K562 (cell line): ENCODE data around the gene RABGAP1L. TPM values are rescaled to one million over a fixed set of nuclear protein-coding genes. Genes with fewer than 3 reads are reported as not detected.

Experiments
- ATAC-seq: fragments of 200-7000 bp; cut with Tn5 transposase; 3 replicates; pipeline ENCODE4 v1.9.1; 2020; ENCODE audit warnings: moderate library complexity
- BruUV-seq: library from RNA; stranded (reverse); fragments of 400-500 nt; replicated peaks from 2 replicates; lab custom pipeline; 2021; lab: Mats Ljungman, UMichigan
- CTCF ChIA-PET: fragments of 300-600 bp; formaldehyde crosslinking; extraction: SDS; loops from one replicate; lab custom pipeline; 2021; ENCODE audit warnings: low intra/inter-chr PET ratio; lab: Yijun Ruan, JAX
- POLR2A ChIA-PET: fragments of 300-600, 350-650 bp; sonication (Branson Sonifier 250); formaldehyde crosslinking; extraction: SDS; loops from one replicate; lab custom pipeline; 2021; ENCODE audit warnings: antibody characterized with exemption, inconsistent platforms; lab: Yijun Ruan, JAX
- DNase-seq, 4 experiments: peaks; one replicate each; pipeline versions ENCODE4 v3.0.0 to v3.0.0-alpha.2; 2011 to 2018; ENCODE audit warnings: low spot score in 3 of 4, mixed read lengths in 3 of 4; ENCODE audit errors: extremely low read depth in 1 of 4
- FAIRE-seq: peaks from 2 replicates; lab custom pipeline; 2011; peaks lifted over from hg19 to GRCh38; lab: Jason Lieb, UNC
- H2AFZ ChIP-seq: 2 replicates; pipeline ENCODE4 v1.6.0; 2011; ENCODE audit warnings: low read depth, low read length, control low read depth, inconsistent platforms
- H3K27ac ChIP-seq: fragments of 200-600 bp; 3 replicates; pipeline ENCODE4 v1.8.0; 2011; ENCODE audit warnings: low read depth, mild to moderate bottlenecking, control low read depth, inconsistent platforms, low read length, moderate library complexity, mixed read lengths; ENCODE audit errors: extremely low read depth
- H3K27me3 ChIP-seq, 2 experiments: fragments of 300-600 bp in 1 of 2; 2 replicates in 1 of 2; 3 replicates in 1 of 2; pipeline versions ENCODE4 v1.6.0 to v1.8.0; 2011; ENCODE audit warnings: inconsistent platforms in 2 of 2, low read length in 2 of 2, mild to moderate bottlenecking in 1 of 2, mixed read lengths in 1 of 2, moderate library complexity in 1 of 2; ENCODE audit not compliant: control insufficient read depth in 2 of 2, insufficient read depth in 2 of 2
- H3K36me3 ChIP-seq: fragments of 300-600 bp; 3 replicates; pipeline ENCODE4 v1.8.0; 2011; ENCODE audit warnings: mild to moderate bottlenecking, low read length, inconsistent platforms; ENCODE audit not compliant: control insufficient read depth, insufficient read depth
- H3K4me1 ChIP-seq, 2 experiments: fragments of 200-600 bp in 1 of 2; replicated peaks in 1 of 2; 2 replicates in 1 of 2; 3 replicates in 1 of 2; pipeline versions ENCODE4 v1.5.1 to v1.8.0; 2011; ENCODE audit warnings: inconsistent platforms in 2 of 2, low read length in 2 of 2, mild to moderate bottlenecking in 1 of 2, mixed read lengths in 1 of 2, moderate library complexity in 1 of 2; ENCODE audit not compliant: control insufficient read depth in 2 of 2, insufficient read depth in 2 of 2
- H3K4me2 ChIP-seq: 2 replicates; pipeline ENCODE4 v1.6.1; 2011; ENCODE audit warnings: low read length, control low read depth, inconsistent platforms, mixed read lengths; ENCODE audit not compliant: insufficient read depth
- H3K4me3 ChIP-seq: fragments of 200-600 bp; sonication (generic), shearing (Covaris generic); 2 replicates; pipeline ENCODE4 v1.5.1; 2016; ENCODE audit warnings: control low read depth, inconsistent platforms
- H3K79me2 ChIP-seq: fragments of 200-600 bp; 3 replicates; pipeline ENCODE4 v1.8.0; 2011; ENCODE audit warnings: low read length, inconsistent platforms; ENCODE audit not compliant: control insufficient read depth, insufficient read depth
- H3K9ac ChIP-seq, 2 experiments: 2 replicates each; pipeline versions ENCODE4 v1.6.0 to v1.6.1; 2011; ENCODE audit warnings: low read depth in 2 of 2, low read length in 2 of 2, control low read depth in 1 of 2, inconsistent platforms in 1 of 2, mild to moderate bottlenecking in 1 of 2, mixed read lengths in 1 of 2; ENCODE audit not compliant: insufficient read depth in 1 of 2
- H3K9me1 ChIP-seq: one replicate; pipeline ENCODE4 v1.6.0; 2011; ENCODE audit warnings: inconsistent platforms, mild to moderate bottlenecking, low read length, moderate library complexity; ENCODE audit not compliant: control insufficient read depth, insufficient read depth
- H3K9me3 ChIP-seq: replicated peaks from 2 replicates; pipeline ENCODE4 v1.5.1; 2011; ENCODE audit warnings: low read depth, low read length, inconsistent platforms; ENCODE audit not compliant: control insufficient read depth, insufficient read depth
- H4K20me1 ChIP-seq: replicated peaks from 2 replicates; pipeline ENCODE4 v1.6.1; 2011; ENCODE audit warnings: low read length, inconsistent platforms, mixed read lengths; ENCODE audit not compliant: control insufficient read depth, insufficient read depth
- MEF2D ChIP-seq: conservative IDR thresholded peaks from 2 replicates; pipeline ENCODE4 v1.6.1; 2016; ENCODE audit warnings: low read depth, missing genetic modification characterization, missing compliant biosample characterization
- RBM15 ChIP-seq: fragments of 200-400 bp; formaldehyde crosslinking; IDR thresholded peaks from 2 replicates; pipeline ENCODE4 v1.6.1; 2018; ENCODE audit warnings: mild to moderate bottlenecking, low read length, moderate library complexity; ENCODE audit not compliant: insufficient read depth
- ZNF584 ChIP-seq: fragments of 200-800 bp; sonication (Bioruptor generic); IDR thresholded peaks from 2 replicates; pipeline ENCODE4 v1.6.1; 2016; ENCODE audit warnings: low read depth, mild to moderate bottlenecking, missing genetic modification characterization, missing compliant biosample characterization
- WGBS: fragments of 100-300 bp; shearing (Covaris generic); methylation state at CpG from one replicate; pipeline ENCODE4 v1.1.6; 2016; ENCODE audit warnings: low coverage, mixed read lengths; ENCODE audit not compliant: insufficient coverage; ENCODE audit errors: missing lambda C conversion rate; 5-methylcytosine and 5-hydroxymethylcytosine counted together
- in situ Hi-C: fragments of 300-500 bp; cut with MboI; formaldehyde crosslinking; loops from 4 replicates; pipeline ENCODE4 v1.15.0; 2018; ENCODE audit warnings: inconsistent platforms, mixed read lengths
- intact Hi-C: fragments of 100-400 bp; cut with micrococcal nuclease; formaldehyde crosslinking; loops from 2 replicates; pipeline ENCODE4 v1.14.2; 2022
- polyA plus RNA-seq, 8 experiments: library from polyadenylated mRNA; depleted of rRNA in 4 of 8; stranded (reverse) in 5 of 8; unstranded in 3 of 8; fragments of >200 nt; fragmentation: Nextera tagmentation in 2 of 8; fragmentation: Illumina TruSeq in 1 of 8; extraction: Ambion mirVana in 2 of 8; extraction: Trizol in 1 of 8; gene quantifications; 2 replicates each; pipeline versions ENCODE4 v1.2.1 to v1.2.3, GENCODE V29; 2011 to 2014; ENCODE audit warnings: inconsistent platforms in 1 of 8, missing spikeins in 1 of 8
- total RNA-seq, 7 experiments: library from RNA; depleted of rRNA in 6 of 7; stranded (reverse); fragments of >200 nt in 6 of 7; fragmentation: Illumina TruSeq in 2 of 7; extraction: Trizol in 2 of 7; gene quantifications; 2 replicates each; pipeline versions ENCODE4 v1.2.1 to v1.2.3, GENCODE V29; 2011 to 2021; ENCODE audit warnings: low replicate concordance in 1 of 7
- TF ChIP-seq, protein P1 (sequence below): fragments of 450-650 bp; formaldehyde crosslinking; IDR thresholded peaks from 2 replicates; pipeline ENCODE4 v1.4.0; 2020; ENCODE audit warnings: mild to moderate bottlenecking, mixed read lengths

The RABGAP1L gene
- total and polyA plus RNA-seq, 9 of the 15 experiments (the other 6 are each of a cell fraction or from before 2014, with no cell fraction given): 16.5 to 44.9 (median 26.7) TPM

DNA sequence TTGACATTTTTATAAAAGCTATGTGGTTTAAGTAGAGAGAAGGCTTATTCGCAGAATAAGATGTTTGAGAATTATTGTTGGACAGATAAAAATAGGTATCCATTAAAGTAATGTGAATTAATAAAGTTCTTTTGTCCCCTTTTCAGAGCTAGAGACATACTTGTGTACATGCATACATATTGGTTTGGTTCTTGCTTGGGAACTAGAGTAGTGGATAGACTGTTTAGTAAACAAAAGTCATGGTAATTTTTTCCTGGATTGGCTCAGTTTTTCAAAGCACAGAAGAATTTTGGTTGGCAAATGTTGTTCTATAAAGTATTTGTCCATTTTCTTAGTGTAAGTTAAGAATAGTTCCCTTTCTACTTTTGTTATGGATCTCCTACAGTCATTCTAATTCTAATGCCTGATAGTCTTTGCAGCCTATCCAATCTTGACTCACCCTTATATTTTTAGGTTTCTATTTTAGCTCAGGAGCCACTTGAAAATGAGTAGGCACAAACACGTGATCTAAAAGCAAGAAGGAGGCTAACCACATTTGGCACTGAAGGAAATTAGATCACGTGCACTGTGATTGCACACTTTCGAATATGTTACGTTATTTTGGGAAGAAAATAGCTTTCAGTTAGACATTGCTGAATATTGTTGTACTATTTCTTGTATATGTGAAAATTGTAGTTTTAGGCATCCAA is 47.0 kb downstream of the RABGAP1L start:
- 78% methylated on average over 5 of the region's 5 CpGs for WGBS
- no peak for FAIRE-seq
- 0 out of 3 replicates have a peak, but pooled peaks cover 4% of the 10 kb centered on the region for H3K36me3 ChIP-seq
- peaks cover 72% of the 10 kb centered on the region for H3K79me2 ChIP-seq
- peak overlapping the region; percentile 79; the same call in 1 of the 3 replicates for H3K27ac ChIP-seq
- CTCF ChIA-PET: no interaction called here
- H3K9me1 ChIP-seq: no peaks in the 10 kb centered on the region
- no peak overlapping the region for H2AFZ ChIP-seq
- intact Hi-C loops (no loop called here), in situ Hi-C loops (no loop called here)
- POLR2A ChIA-PET: interaction anchor here (1.0 to 2.7 kb wide), 7 partner anchors 12 to 62 kb away, joined by 3 to 11 read pairs (median 6); no protein-coding TSS in a partner anchor
- H4K20me1 ChIP-seq: no peaks in the 10 kb centered on the region
- peak overlapping the region in 1 of 2 experiments; percentile 56; a peak in 2 of 4 replicates for H3K9ac ChIP-seq
- H3K4me3 ChIP-seq: no peak overlapping the region
- TF ChIP-seq MEF2D (tag): peak; percentile 64; the same call in 1 of the 2 replicates
- TF ChIP-seq, protein P1, sequence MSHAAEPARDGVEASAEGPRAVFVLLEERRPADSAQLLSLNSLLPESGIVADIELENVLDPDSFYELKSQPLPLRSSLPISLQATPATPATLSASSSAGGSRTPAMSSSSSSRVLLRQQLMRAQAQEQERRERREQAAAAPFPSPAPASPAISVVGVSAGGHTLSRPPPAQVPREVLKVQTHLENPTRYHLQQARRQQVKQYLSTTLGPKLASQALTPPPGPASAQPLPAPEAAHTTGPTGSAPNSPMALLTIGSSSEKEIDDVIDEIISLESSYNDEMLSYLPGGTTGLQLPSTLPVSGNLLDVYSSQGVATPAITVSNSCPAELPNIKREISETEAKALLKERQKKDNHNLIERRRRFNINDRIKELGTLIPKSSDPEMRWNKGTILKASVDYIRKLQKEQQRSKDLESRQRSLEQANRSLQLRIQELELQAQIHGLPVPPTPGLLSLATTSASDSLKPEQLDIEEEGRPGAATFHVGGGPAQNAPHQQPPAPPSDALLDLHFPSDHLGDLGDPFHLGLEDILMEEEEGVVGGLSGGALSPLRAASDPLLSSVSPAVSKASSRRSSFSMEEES (CRISPR knock-in tag): peak; percentile 49; the same call in 1 of the 2 replicates
- TF ChIP-seq RBM15: no peak
- TF ChIP-seq ZNF584: 0 out of 2 replicates have a peak, but pooled peaks have one; percentile 48
- TF ChIP-seq, all 486 proteins: peak for 3
- Histone ChIP-seq H3K9me3 (peaks cover 13% of the 10 kb centered on the region), H3K4me2 (peak overlapping the region; percentile 26; the same call in 1 of the 2 replicates), H3K4me1 (peaks cover 4 to 19% of the 10 kb centered on the region in 2 experiments; a peak in 2 of 5 replicates), H3K27me3 (no peaks in the 10 kb centered on the region)
- ATAC-seq (no peak), DNase-seq (no peak)
- no TSS peak for BruUV-seq
